T-helper 1 cell treated with Interleukin-12 subunit alpha and Interleukin-12 subunit beta and Interleukin-4 antibody, amounts not matched to agents 30 ng/mL and 1 ng/mL, for 36 hours (primary cell): ENCODE measurements around the gene RHCG. TPM values are rescaled to one million over a fixed set of nuclear protein-coding genes. Genes with fewer than 3 reads are reported as not detected.
"Not testable (repeated sequence)": the region's sequence is repeated elsewhere in the genome, so short reads cannot be mapped to it uniquely, and the experiment has no call there.

Experiments used
- intact Hi-C: fragments of 100-400 bp; cut with micrococcal nuclease; formaldehyde crosslinking; loops from one replicate; pipeline ENCODE4 v1.15.1; 2024
- total RNA-seq: library from RNA; stranded (reverse); gene quantifications from 2 replicates; pipeline ENCODE4 v1.2.3, GENCODE V29; 2022

Gene RHCG
- total RNA-seq, 1 donor from 2014 or later = not detected

- intact Hi-C loops = no loop called here
Observed at GRCh38 chr15:89479173-89479572, 17.2 kb downstream of the RHCG start.

- intact Hi-C loops = no loop called here
Observed at GRCh38 chr15:89477411-89478242, 18.8 kb downstream of the RHCG start.

- intact Hi-C loops = no loop called here
Observed at GRCh38 chr15:89475661-89476060, 20.7 kb downstream of the RHCG start.

- intact Hi-C loops = loop anchor here (1.0 to 2.0 kb wide), 2 partner anchors 30 to 115 kb away; no protein-coding TSS in a partner anchor
Observed at GRCh38 chr15:89472785-89473256, 23.6 kb downstream of the RHCG start.

GRCh38 chr15:89469426-89470096 lies 26.8 kb downstream of the RHCG start:
- intact Hi-C loops = no loop called here

- intact Hi-C loops = not testable (repeated sequence)
Observed at GRCh38 chr15:89468813-89469212, 27.6 kb downstream of the RHCG start.

GRCh38 chr15:89463113-89463512 lies 33.3 kb downstream of the RHCG start:
- intact Hi-C loops = no loop called here

GRCh38 chr15:89462198-89462912 lies 34.0 kb downstream of the RHCG start:
- intact Hi-C loops = no loop called here

- intact Hi-C loops = no loop called here
Observed at GRCh38 chr15:89461386-89461785, 35.0 kb downstream of the RHCG start.

- intact Hi-C loops = no loop called here
Observed at GRCh38 chr15:89460048-89460447, 36.3 kb downstream of the RHCG start.

- intact Hi-C loops = no loop called here
Observed at GRCh38 chr15:89459271-89460038, 36.9 kb downstream of the RHCG start.

GRCh38 chr15:89458440-89458839 lies 37.9 kb downstream of the RHCG start:
- intact Hi-C loops = no loop called here

GRCh38 chr15:89457086-89457485 lies 39.3 kb downstream of the RHCG start:
- intact Hi-C loops = no loop called here

- intact Hi-C loops = no loop called here
Observed at GRCh38 chr15:89455535-89455934, 40.8 kb downstream of the RHCG start.

- intact Hi-C loops = no loop called here
Observed at GRCh38 chr15:89452330-89452836, 44.0 kb downstream of the RHCG start.

- intact Hi-C loops = no loop called here
Observed at GRCh38 chr15:89451846-89452245, 44.5 kb downstream of the RHCG start.

GRCh38 chr15:89450076-89451006 lies 46.0 kb downstream of the RHCG start:
- intact Hi-C loops = no loop called here

GRCh38 chr15:89448825-89449224 lies 47.6 kb downstream of the RHCG start:
- intact Hi-C loops = no loop called here

- intact Hi-C loops = no loop called here
Observed at GRCh38 chr15:89447676-89448075, 48.7 kb downstream of the RHCG start.
